Fibroblast of skin of left quadriceps (primary cell): ENCODE data around the gene UHRF1.
"Not testable (repeated sequence)": the region's sequence is repeated elsewhere in the genome, so short reads cannot be mapped to it uniquely, and the experiment has no call there.

Experiments
- DNase-seq, 2 experiments: peaks; one replicate each; pipeline ENCODE4 v3.0.0-alpha.2; 2013; ENCODE audit warnings: low read depth in 2 of 2

UHRF1 gene

DNA sequence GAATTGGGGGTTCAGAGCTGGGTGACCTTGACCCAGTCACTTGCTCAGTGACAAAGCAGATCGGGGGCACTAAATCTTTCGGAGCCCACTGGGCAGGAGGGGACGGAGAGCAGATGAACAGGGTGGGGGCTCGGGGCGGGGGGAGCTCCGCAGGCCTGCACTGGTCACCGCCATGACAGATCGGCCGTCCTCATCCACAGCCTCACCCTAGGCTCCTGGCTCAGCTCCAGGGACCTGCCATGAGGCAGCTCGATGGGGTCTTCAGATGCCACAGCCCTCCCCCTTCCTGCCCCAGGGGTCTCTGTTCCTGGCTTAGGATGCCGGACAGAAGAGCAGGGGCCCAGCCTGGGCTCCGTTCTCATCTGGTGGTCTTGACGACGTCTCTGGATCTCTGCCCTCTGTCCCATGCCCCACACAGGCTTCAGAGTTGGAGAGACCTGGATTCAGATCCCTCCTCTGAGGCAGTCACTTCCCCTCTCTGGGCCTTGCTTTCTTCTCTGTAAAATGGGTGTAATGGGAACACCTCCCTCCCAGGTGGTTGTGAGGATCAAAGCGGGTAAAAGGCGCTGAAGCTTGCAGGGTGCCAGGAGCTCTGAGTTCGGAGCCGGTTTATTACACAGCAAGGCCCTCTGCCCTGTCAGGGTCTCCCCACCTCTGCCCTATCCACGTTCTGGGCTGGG is 62.7 kb downstream of the UHRF1 start:
- no peak for DNase-seq

DNA sequence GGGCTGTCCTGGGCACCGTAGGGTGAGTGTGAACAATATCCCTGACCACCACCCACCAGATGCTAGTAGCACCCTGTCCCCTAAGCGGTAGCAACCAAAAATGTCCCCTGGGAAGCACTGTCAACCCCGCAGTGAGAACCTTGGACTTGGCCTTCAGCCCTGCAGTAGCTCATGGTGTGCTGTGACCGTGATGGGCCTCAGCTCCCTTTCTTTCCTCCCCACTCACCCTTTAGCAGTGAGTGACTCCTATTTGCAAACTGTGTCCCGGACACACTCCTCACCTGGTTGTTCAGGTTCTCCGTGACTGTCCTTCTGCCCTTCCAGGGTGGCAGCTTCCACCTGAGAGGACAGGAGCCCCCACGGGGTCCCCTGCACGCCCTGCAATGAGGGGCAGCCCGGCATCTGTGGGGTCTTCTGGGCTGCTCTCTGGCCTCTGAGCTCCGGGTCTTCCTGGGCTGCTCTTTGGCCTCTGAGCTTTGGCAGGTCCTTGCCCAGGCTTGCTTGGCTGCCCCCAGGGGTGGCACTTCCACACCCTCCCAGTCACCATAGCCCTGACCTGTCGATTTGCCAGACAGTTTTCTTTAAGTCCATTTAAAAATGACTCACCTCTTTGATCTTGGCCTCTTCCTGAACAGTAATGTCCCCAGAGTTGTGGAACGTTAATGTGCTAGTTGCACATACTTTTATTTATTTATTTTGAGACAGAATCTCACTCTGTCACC is 63.4 kb downstream of the UHRF1 start:
- DNase-seq = no peak

DNA sequence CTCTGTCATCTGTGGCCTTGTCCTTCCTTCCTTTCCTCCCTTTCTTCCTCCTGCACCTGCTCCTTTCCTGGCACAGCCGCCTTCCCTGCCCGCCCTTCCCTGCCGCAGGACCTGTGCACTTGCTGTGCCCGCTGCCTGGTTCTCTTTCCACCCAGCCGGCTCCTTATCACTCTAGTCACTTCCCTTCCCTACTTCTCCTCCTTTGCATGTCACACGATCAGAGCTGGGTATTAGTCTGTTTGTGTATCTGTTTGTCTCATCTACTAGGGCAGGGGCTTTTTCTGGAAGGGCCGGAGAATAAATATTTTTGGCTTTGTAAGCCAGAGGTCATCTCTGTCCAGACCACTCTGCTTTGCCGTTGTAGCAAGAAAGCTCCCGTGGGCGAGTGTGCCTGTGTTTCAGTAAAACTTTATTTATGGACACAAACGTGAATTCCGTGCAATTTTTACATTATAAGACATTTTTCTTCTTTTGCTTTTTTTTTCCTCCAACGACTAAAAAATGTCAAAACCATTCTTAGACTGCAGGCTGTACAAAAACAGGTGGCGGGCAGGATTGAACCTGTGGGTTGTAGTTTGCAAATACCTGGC is 65.7 kb downstream of the UHRF1 start:
- no peak for DNase-seq

DNA sequence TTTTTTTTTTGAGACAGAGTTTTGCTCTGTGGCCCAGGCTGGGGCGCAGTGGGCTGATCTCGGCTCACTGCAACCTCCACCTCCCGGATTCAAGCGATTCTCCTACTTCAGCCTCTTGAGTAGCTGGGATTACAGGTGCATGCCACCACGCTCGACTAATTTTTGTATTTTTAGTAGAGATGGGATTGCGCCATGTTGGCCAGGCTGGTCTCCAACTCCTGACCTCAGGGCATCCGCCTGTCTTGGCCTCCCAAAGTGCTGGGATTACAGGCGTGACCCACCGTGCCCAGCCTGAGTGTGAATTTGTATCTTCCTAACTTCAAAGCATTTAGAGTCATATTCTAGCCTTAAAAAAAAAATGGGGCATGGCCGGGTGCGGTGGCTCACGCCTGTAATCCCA is 66.3 kb downstream of the UHRF1 start:
- DNase-seq = not testable (repeated sequence)

GRCh38 chr19:4976401-4977298 is 67.3 kb downstream of the UHRF1 start:
- DNase-seq = peak; percentile 12 to 25

GRCh38 chr19:4977299-4978174 is 68.2 kb downstream of the UHRF1 start:
- DNase-seq = peak; percentile 69 to 76

DNA sequence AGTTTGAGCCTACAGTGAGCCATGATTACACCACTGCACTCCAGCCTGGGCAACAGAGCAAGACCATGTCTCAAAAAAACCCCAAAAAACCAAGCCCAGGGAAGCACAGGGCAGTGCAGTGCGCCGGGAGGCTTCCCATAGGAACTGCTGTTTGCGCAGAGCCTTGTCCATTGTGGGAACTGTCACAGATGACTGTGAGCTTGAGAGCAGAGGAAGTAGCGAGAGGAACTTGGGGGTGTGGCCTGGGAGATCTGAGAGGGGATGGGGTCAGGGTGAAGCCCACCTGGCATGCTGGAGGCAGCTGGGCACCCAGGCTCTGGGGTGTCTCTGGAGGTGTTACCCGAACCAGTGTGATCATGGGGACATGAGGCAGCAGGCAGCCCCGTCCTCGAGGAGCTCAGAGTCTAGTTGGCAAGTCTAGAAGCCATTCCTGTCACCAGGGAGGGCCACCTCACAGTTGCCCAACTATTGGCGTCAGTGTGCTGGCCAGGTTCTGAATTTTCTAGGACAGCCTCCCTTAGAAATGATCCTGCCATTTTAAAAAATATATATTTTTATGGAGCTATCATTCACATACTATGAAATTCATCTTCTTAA is 70.0 kb downstream of the UHRF1 start:
- DNase-seq = no peak

GRCh38 chr19:4980067-4980466 is 70.8 kb downstream of the UHRF1 start:
- no peak for DNase-seq

- no peak for DNase-seq
Observed at GRCh38 chr19:4980838-4981680, 71.8 kb downstream of the UHRF1 start.

- no peak for DNase-seq
Observed at GRCh38 chr19:4981681-4981958, 72.3 kb downstream of the UHRF1 start.

DNA sequence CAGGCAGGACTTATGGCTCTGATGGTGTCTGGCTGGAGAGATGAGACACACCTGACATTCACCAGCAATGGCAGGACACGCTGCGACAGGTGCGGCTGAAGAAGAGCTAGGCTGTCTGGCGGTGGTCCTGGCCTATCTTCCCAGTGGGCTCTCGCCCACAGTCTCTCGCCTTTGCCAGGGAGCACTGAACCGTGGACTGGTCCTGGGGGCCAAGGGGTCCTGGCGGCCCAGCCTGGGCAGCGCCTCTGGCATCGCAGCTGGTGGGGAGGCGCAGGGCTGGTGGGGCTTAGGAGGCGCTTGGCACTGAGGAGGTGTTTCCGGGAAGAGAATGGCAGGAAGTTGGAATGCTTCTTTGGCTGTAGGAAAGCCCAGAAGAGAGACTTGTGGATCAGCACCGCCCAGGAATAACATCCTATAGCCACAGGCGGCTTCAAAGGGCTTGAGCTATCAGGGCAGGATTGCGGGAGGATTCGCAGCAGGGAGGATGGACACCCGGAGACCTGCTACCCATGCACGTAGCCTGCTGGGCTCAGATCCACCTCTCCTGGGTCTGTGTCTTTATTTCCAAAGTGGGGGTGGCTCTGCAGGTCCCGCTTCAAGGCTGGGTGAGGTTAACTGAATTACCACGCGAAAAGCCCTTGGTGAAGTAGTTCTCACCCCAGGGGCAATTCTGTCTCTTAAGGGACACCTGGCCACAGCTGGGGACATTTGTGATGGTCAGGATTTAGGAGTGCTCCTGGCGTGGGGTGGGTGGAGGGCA is 74.2 kb downstream of the UHRF1 start:
- no peak for DNase-seq

- DNase-seq = no peak
Observed at GRCh38 chr19:4984106-4984380, 74.7 kb downstream of the UHRF1 start.

- no peak for DNase-seq
Observed at GRCh38 chr19:4984438-4984990, 75.2 kb downstream of the UHRF1 start.

DNA sequence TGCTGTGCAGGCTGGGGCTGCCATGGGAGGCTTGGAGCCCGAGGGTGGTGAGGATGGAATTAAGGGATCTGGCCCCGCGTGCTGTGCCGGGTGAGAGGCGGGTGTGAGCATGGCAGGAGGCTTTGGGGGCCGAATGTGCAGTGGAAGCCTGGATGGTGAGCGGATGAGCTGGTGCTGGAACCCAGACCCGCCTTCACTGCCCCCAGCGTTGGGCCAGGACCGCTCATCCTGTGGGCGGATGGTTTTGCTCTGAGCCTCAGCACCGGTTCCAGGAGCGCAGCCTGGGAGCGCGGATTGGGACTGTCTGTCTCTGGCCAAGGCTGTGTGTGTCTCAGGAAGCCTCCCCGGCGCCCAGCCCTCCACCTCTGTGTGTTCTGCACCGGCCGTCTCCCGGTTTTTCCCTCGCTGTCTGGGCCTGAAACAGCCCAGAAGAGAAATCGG is 76.3 kb downstream of the UHRF1 start:
- DNase-seq = no peak

- DNase-seq = no peak
Observed at GRCh38 chr19:4986056-4986455, 76.8 kb downstream of the UHRF1 start.

GRCh38 chr19:4986471-4986891 is 77.2 kb downstream of the UHRF1 start:
- DNase-seq = no peak

DNA sequence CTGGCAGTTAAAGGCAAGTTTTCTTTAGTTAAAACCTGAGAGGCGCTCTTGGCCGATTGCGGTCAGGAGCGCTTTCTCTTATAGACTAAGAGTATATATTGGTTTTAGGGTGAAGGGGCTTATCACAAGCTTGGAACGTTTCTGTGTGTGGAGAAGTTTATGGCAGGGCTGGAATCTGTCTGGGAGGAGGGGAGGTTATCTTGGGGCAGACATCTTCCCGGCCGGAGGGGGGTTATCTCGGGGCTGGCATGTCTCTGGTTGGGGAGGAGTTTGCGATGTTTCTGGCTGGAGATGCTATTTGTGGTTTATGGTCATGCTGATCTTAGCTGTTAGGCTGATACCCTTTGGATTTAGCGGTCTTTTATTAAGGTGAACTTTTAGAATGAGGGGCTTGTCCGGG is 78.0 kb downstream of the UHRF1 start:
- DNase-seq = no peak

DNA sequence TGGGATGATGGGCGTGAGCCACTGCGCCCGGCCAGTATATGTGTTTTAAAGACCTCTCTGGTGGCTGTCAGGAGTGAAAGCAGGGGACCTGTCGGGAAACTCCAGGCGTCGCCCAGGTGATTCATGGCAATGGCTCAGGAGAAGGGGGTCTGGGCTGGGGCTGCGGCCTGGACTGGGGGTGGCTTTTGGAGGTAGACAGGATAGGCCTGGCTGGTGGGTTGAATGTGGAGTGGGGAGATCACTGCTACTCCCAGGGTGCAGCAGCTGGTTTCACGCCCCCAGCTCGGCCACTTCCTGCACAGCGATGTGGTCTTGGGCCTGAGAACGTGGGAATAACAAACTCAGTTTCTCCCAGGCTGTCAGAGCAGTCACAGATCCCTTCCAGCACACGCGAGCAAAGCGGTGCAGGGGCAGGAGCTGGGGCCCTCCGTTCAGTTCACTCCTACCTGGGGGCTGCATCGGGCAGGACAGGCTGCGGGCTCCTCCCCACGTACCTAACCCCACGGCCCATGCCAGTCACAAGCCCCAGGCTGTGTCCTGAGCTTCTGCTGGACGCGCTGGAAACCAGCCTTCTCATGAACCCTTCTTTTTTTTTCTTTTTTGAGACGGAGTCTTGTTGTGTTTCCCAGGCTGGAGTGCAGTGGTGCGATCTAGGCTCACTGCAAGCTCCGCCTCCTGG is 78.5 kb downstream of the UHRF1 start:
- DNase-seq = no peak
